Colonic mucosa (tissue), 4 donors: ENCODE data around the gene PIK3R5. TPM values are rescaled to one million over a fixed set of nuclear protein-coding genes. Genes with fewer than 3 reads are reported as not detected.

ENCODE experiments used
- DNase-seq: peaks from one replicate; pipeline ENCODE4 v3.0.0-alpha.2; 2020
- H3K27ac ChIP-seq: fragments of 200-600 bp; one replicate; pipeline ENCODE4 v1.8.0; 2021
- H3K27me3 ChIP-seq: fragments of 200-600 bp; one replicate; pipeline ENCODE4 v1.8.0; 2021
- H3K36me3 ChIP-seq: fragments of 200-600 bp; one replicate; pipeline ENCODE4 v1.8.0; 2021
- H3K4me1 ChIP-seq: fragments of 200-600 bp; one replicate; pipeline ENCODE4 v1.8.0; 2021; ENCODE audit warnings: mild to moderate bottlenecking
- H3K4me3 ChIP-seq: fragments of 200-600 bp; one replicate; pipeline ENCODE4 v1.8.0; 2021
- H3K9ac ChIP-seq, 2 donors: one replicate each; pipeline ENCODE4 v1.7.0; 2013; ENCODE audit warnings: control low read depth in 2 of 2, low read depth in 2 of 2, low read length in 2 of 2
- H3K9me3 ChIP-seq: fragments of 200-600 bp; one replicate; pipeline ENCODE4 v1.8.0; 2021
- intact Hi-C: fragments of 100-400 bp; cut with DNase I; formaldehyde crosslinking; loops from one replicate; pipeline ENCODE4 v1.14.1; 2022
- total RNA-seq, 2 donors: library from RNA; stranded (reverse); fragmentation: NEBNext Ultra II Directional in 1 of 2; extraction: Animal tissue kit (Norgen Biotek cat#: 25700) in 1 of 2; gene quantifications; one replicate each; pipeline ENCODE4 v1.2.1, GENCODE V29; 2021
- TF ChIP-seq, protein P1 (sequence below): fragments of 200-600 bp; IDR thresholded peaks from one replicate; pipeline ENCODE4 v1.8.0; 2022; ENCODE audit warnings: antibody characterized with exemption, mild to moderate bottlenecking
- donor health status: healthy.
- donor health status: DM: no; HTN: no; CAD: no.
- donor health status: DM: no; HTN: no; CAD: no.

Gene PIK3R5
- total RNA-seq, 2 donors from 2014 or later: 2.2 to 2.5 TPM

DNA sequence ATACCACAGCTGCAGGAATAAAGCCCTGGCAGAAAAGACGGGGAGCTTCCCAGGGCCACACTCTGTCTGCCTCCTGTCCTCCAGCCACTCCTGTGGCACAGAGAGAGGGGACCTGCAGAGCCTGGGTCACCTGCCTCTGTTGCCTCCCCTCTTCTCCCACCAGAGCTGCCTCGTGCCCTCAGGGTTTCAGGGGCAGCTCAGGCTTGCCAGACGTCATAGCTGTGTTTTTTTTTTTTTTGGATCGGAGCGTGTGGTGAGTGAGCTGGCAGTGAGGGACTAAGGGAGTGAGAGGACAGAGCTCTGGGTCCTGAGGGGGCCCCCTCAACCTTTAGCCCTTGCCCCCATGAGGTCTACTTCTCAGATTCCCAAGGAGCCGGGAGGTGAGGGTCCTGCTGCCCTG, 100.1 kb downstream of the PIK3R5 start:
- Histone ChIP-seq H3K36me3 (no peaks in the 10 kb centered on the region), H3K9ac (no peak overlapping the region), H3K4me3 (no peak overlapping the region), H3K4me1 (no peaks in the 10 kb centered on the region), H3K27ac (no peak overlapping the region), H3K27me3 (no peaks in the 10 kb centered on the region), H3K9me3 (no peaks in the 10 kb centered on the region)
- DNase-seq: no peak
- TF ChIP-seq, protein P1, sequence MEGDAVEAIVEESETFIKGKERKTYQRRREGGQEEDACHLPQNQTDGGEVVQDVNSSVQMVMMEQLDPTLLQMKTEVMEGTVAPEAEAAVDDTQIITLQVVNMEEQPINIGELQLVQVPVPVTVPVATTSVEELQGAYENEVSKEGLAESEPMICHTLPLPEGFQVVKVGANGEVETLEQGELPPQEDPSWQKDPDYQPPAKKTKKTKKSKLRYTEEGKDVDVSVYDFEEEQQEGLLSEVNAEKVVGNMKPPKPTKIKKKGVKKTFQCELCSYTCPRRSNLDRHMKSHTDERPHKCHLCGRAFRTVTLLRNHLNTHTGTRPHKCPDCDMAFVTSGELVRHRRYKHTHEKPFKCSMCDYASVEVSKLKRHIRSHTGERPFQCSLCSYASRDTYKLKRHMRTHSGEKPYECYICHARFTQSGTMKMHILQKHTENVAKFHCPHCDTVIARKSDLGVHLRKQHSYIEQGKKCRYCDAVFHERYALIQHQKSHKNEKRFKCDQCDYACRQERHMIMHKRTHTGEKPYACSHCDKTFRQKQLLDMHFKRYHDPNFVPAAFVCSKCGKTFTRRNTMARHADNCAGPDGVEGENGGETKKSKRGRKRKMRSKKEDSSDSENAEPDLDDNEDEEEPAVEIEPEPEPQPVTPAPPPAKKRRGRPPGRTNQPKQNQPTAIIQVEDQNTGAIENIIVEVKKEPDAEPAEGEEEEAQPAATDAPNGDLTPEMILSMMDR: no peak
- intact Hi-C loops: no loop called here

DNA sequence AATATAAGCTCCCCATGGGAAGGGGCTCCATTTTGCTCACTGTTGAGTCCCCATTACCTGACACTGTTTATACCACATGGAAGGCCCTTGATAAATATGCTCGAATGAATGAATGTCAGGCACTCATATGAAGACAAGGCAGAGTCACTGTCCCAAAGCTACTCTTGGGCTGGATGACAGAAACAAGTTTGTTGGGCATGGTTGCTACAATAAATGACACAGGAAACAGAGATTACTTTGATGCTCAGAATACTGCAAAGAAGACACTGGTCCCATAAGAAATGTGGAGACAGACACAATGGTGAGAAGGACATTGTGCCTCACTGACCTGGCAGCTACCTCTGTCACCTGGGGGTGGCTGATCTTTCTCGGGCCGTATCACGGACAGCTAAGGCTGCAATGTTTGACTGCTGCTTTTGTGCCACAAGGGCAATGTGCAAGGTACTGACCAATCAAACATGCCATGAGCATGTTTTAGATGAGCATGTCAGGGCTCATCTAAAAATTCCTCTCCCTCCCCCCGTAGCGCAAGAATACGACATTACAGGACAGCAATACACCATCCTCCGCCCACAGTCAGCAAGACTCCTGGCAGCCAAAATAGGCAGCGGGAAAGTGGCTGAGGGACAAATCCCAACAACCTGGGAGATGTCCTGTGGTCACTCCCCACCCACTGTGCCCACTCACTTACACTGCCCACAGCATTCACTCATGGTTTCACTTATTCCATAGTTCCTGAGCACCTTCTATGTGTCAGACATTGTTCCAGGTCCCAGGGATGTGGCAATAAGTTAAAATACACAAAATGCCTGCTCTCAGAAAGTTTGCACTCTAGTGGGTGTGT, 103.1 kb downstream of the PIK3R5 start:
- H3K36me3 ChIP-seq: no peaks in the 10 kb centered on the region
- H3K4me1 ChIP-seq: no peaks in the 10 kb centered on the region
- H3K4me3 ChIP-seq: no peak overlapping the region
- no peak overlapping the region for H3K27ac ChIP-seq
- intact Hi-C loops: no loop called here
- no peak for DNase-seq
- TF ChIP-seq, protein P1: no peak
- no peaks in the 10 kb centered on the region for H3K27me3 ChIP-seq
- H3K9ac ChIP-seq: no peak overlapping the region
- no peaks in the 10 kb centered on the region for H3K9me3 ChIP-seq

DNA sequence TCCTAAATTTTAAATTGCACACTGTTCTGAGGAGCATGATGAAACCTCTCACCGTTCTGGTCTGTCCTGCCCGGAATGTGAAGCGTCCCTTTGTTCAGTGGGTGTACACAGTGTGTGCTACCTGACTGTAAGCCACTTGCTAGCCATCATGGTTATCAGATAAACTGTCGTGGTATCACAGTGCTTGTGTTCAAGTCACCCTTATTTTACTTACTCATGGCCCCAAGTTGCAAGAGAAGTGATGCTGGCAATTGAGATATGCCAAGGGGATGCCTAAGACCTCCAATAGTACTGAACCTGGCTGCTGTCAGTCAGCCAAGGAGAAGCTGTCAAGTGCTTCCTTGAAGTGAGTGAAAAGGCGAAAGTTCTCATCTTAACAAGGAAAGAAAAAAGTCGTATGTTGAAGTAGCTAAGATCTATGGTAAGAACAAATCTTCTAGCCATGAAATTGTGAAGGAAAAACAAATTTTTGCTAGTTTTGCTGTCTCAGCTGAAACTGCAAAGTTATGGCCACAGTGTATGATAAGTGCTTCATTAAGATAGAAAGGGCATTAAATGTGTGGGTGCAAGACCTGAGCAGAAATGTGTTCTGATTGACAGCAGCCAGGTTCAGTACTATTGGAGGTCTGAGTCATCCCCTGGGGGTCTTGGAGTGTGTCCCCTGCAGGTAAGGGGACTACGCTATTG, 103.9 kb downstream of the PIK3R5 start:
- TF ChIP-seq, protein P1: no peak
- Histone ChIP-seq H3K36me3 (no peaks in the 10 kb centered on the region), H3K9ac (no peak overlapping the region), H3K9me3 (no peaks in the 10 kb centered on the region), H3K27me3 (no peaks in the 10 kb centered on the region), H3K4me1 (no peaks in the 10 kb centered on the region), H3K4me3 (no peak overlapping the region), H3K27ac (no peak overlapping the region)
- intact Hi-C loops: no loop called here
- DNase-seq: no peak

DNA sequence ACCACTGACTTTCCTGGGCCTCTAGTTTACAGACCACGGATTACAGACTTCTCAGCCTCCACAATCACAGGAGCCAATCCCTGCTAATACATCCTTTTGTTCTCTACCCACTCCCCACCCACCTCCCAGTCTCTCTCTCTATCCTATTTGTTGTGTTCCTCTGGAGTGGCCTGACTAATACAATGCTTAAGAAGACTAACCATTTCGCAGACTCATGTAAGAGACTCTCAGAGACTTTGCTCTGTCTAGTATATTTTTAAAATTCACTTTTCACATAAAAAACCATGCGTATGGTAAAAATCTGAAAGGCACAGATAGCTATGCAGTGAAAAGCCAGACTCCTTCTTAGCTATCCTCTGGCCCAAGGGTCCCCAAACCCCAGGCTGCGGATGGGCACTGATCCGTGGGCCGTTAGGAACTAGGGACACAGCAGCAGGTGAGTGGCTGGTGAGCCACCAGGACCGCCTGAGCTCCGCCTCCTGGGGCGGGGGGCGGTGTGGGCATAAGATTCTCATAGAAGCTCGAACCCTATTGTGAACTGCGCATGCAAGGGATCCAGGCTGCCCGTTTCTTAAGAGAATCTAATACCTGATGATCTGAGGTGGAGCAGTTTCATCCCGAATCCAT, 105.6 kb downstream of the PIK3R5 start:
- H3K4me1 ChIP-seq: no peaks in the 10 kb centered on the region
- no peaks in the 10 kb centered on the region for H3K36me3 ChIP-seq
- TF ChIP-seq, protein P1: no peak
- DNase-seq: no peak
- H3K9ac ChIP-seq: no peak overlapping the region
- H3K27me3 ChIP-seq: no peaks in the 10 kb centered on the region
- H3K27ac ChIP-seq: no peak overlapping the region
- intact Hi-C loops: no loop called here
- H3K9me3 ChIP-seq: no peaks in the 10 kb centered on the region
- H3K4me3 ChIP-seq: no peak overlapping the region

- Histone ChIP-seq H3K27me3 (no peaks in the 10 kb centered on the region), H3K9me3 (no peaks in the 10 kb centered on the region), H3K4me1 (no peaks in the 10 kb centered on the region), H3K27ac (no peak overlapping the region), H3K36me3 (no peaks in the 10 kb centered on the region), H3K4me3 (no peak overlapping the region), H3K9ac (no peak overlapping the region)
- no peak for DNase-seq
- TF ChIP-seq, protein P1: no peak
- intact Hi-C loops: no loop called here
Measured at GRCh38 chr17:8859027-8859803, 106.3 kb downstream of the PIK3R5 start.
